ENCODE data around the gene GOLT1A.

- no peak for TF ChIP-seq CTCF (IDR thresholded peaks at IDR 0.05)
- TF ChIP-seq POLR2A (IDR thresholded peaks at IDR 0.05): no peak
Measured at GRCh38 chr1:204248954-204249353, 35.2 kb upstream of the GOLT1A start.

All from lower leg skin (tissue), 3 donors.